ENCODE data around the gene OR8B2. TPM values are rescaled to one million over a fixed set of nuclear protein-coding genes. Genes with fewer than 3 reads are reported as not detected.
"Not testable (repeated sequence)": the region's sequence is repeated elsewhere in the genome, so short reads cannot be mapped to it uniquely, and the experiment has no call there.

Gene OR8B2
- total RNA-seq, 1 donor from 2014 or later: not detected

GRCh38 chr11:124394408-124394807 lies 10.1 kb upstream of the OR8B2 start:
- no peak for TF ChIP-seq EZH2 (IDR thresholded peaks at IDR 0.05)
- no peak for TF ChIP-seq CTCF (IDR thresholded peaks at IDR 0.05)
- no peak for TF ChIP-seq EZH2phosphoT487 (IDR thresholded peaks at IDR 0.05)
- Histone ChIP-seq H3K4me1 (no peaks in the 10 kb centered on the region), H3K79me2 (ENCODE audit: low read depth) (no peaks in the 10 kb centered on the region), H3K9me3 (ENCODE audit: low read depth) (no peaks in the 10 kb centered on the region), H3K4me3 (no peak overlapping the region), H2AFZ (replicated peaks) (no peak overlapping the region), H3F3A (ENCODE audit: low read depth) (no peaks in the 10 kb centered on the region), H3K9ac (no peak overlapping the region), H3K36me3 (no peaks in the 10 kb centered on the region), H3K4me2 (no peak overlapping the region), H3K27me3 (no peaks in the 10 kb centered on the region), H3K27ac (no peak overlapping the region), H4K20me1 (ENCODE audit: low read depth) (no peaks in the 10 kb centered on the region)
- no peak for DNase-seq (ENCODE audit: low spot score)
- H3K9me3 Mint-ChIP-seq: no peaks in the 10 kb centered on the region
- no peak overlapping the region for H3K4me3 Mint-ChIP-seq
- H3K4me1 Mint-ChIP-seq: no peaks in the 10 kb centered on the region
- H3K27me3 Mint-ChIP-seq (ENCODE audit: insufficient read depth, low read depth): peaks cover 3% of the 10 kb centered on the region
- H3K27ac Mint-ChIP-seq: no peak overlapping the region
- no peaks in the 10 kb centered on the region for H3K36me3 Mint-ChIP-seq

- not testable (repeated sequence) for H3K27me3 Mint-ChIP-seq (ENCODE audit: insufficient read depth, low read depth); H3K4me1 ChIP-seq
Measured at GRCh38 chr11:124382857-124383256, 1.4 kb downstream of the OR8B2 start.

GRCh38 chr11:124380585-124380984 lies 3.7 kb downstream of the OR8B2 start:
- Mint-ChIP-seq H3K36me3 (no peaks in the 10 kb centered on the region), H3K9me3 (no peaks in the 10 kb centered on the region), H3K27me3 (ENCODE audit: insufficient read depth, low read depth) (no peaks in the 10 kb centered on the region), H3K4me3 (no peak overlapping the region), H3K4me1 (no peaks in the 10 kb centered on the region), H3K27ac (no peak overlapping the region)
- H3K9me3 ChIP-seq (ENCODE audit: low read depth): no peaks in the 10 kb centered on the region
- H3K4me1 ChIP-seq: no peaks in the 10 kb centered on the region
- no peaks in the 10 kb centered on the region for H3K36me3 ChIP-seq
- TF ChIP-seq EZH2 (IDR thresholded peaks at IDR 0.05) (no peak), EZH2phosphoT487 (IDR thresholded peaks at IDR 0.05) (no peak), CTCF (IDR thresholded peaks at IDR 0.05) (no peak)
- H3K4me2 ChIP-seq: no peak overlapping the region
- no peaks in the 10 kb centered on the region for H3K27me3 ChIP-seq
- H3K4me3 ChIP-seq: no peak overlapping the region
- no peak overlapping the region for H3K9ac ChIP-seq
- no peaks in the 10 kb centered on the region for H3K79me2 ChIP-seq (ENCODE audit: low read depth)
- H3K27ac ChIP-seq: no peak overlapping the region
- no peaks in the 10 kb centered on the region for H3F3A ChIP-seq (ENCODE audit: low read depth)
- no peaks in the 10 kb centered on the region for H4K20me1 ChIP-seq (ENCODE audit: low read depth)
- DNase-seq (ENCODE audit: low spot score): no peak
- H2AFZ ChIP-seq (replicated peaks): no peak overlapping the region

More at GRCh38 chr11:124382857-124383256, 1.4 kb downstream of the OR8B2 start:
- not testable (repeated sequence) for H3K27me3 ChIP-seq; H3K4me1 Mint-ChIP-seq; H3K27ac ChIP-seq; H3K9me3 Mint-ChIP-seq; H3K79me2 ChIP-seq (ENCODE audit: low read depth); H3K4me3 ChIP-seq; DNase-seq (ENCODE audit: low spot score); H3K4me2 ChIP-seq; H3K27ac Mint-ChIP-seq; H3K4me3 Mint-ChIP-seq; H3K36me3 ChIP-seq; H3K9ac ChIP-seq; H4K20me1 ChIP-seq (ENCODE audit: low read depth); H3F3A ChIP-seq (ENCODE audit: low read depth); H2AFZ ChIP-seq (replicated peaks); H3K9me3 ChIP-seq (ENCODE audit: low read depth); H3K36me3 Mint-ChIP-seq

GRCh38 chr11:124376280-124376679 lies 8.0 kb downstream of the OR8B2 start:
- H3K4me1 Mint-ChIP-seq: peaks cover 4% of the 10 kb centered on the region
- no peak for DNase-seq (ENCODE audit: low spot score)
- Histone ChIP-seq H3K79me2 (ENCODE audit: low read depth) (no peaks in the 10 kb centered on the region), H3K36me3 (no peaks in the 10 kb centered on the region), H3K27me3 (no peaks in the 10 kb centered on the region), H3F3A (ENCODE audit: low read depth) (no peaks in the 10 kb centered on the region), H3K4me3 (no peak overlapping the region), H3K4me2 (no peak overlapping the region), H3K9me3 (ENCODE audit: low read depth) (no peaks in the 10 kb centered on the region), H2AFZ (replicated peaks) (no peak overlapping the region), H3K9ac (no peak overlapping the region), H4K20me1 (ENCODE audit: low read depth) (no peaks in the 10 kb centered on the region), H3K27ac (no peak overlapping the region), H3K4me1 (no peaks in the 10 kb centered on the region)
- H3K27ac Mint-ChIP-seq: no peak overlapping the region
- H3K9me3 Mint-ChIP-seq: no peaks in the 10 kb centered on the region
- no peaks in the 10 kb centered on the region for H3K27me3 Mint-ChIP-seq (ENCODE audit: insufficient read depth, low read depth)
- TF ChIP-seq CTCF (IDR thresholded peaks at IDR 0.05) (no peak), EZH2 (IDR thresholded peaks at IDR 0.05) (no peak), EZH2phosphoT487 (IDR thresholded peaks at IDR 0.05) (no peak)
- H3K36me3 Mint-ChIP-seq: no peaks in the 10 kb centered on the region
- no peak overlapping the region for H3K4me3 Mint-ChIP-seq
